Muscle layer of duodenum (tissue), 2 donors: ENCODE measurements around the gene CTPS1.

Experiments used
- H3K27ac ChIP-seq: one replicate; pipeline ENCODE4 v1.7.0; 2013; ENCODE audit warnings: mild to moderate bottlenecking, low read length
- H3K27me3 ChIP-seq: one replicate; pipeline ENCODE4 v1.7.0; 2013; ENCODE audit warnings: low read depth, mild to moderate bottlenecking, control low read depth, low read length
- H3K36me3 ChIP-seq, 2 donors: one replicate each; pipeline ENCODE4 v1.7.0; 2013; ENCODE audit warnings: low read length in 2 of 2, control low read depth in 1 of 2, mild to moderate bottlenecking in 1 of 2; ENCODE audit not compliant: insufficient read depth in 2 of 2, control insufficient read depth in 1 of 2
- H3K4me1 ChIP-seq, 2 donors: one replicate each; pipeline ENCODE4 v1.7.0; 2013; ENCODE audit warnings: low read length in 2 of 2, mild to moderate bottlenecking in 2 of 2, control low read depth in 1 of 2, moderate library complexity in 1 of 2; ENCODE audit not compliant: insufficient read depth in 2 of 2, control insufficient read depth in 1 of 2
- H3K4me3 ChIP-seq, 2 donors: one replicate each; pipeline ENCODE4 v1.7.0; 2013; ENCODE audit warnings: low read length in 2 of 2, low read depth in 1 of 2, mild to moderate bottlenecking in 1 of 2
- H3K9me3 ChIP-seq, 2 donors: one replicate each; pipeline ENCODE4 v1.7.0; 2013; ENCODE audit warnings: low read length in 2 of 2, control low read depth in 1 of 2, mild to moderate bottlenecking in 1 of 2; ENCODE audit not compliant: control insufficient read depth in 1 of 2
- donor health status: healthy.

Gene CTPS1

GRCh38 chr1:40984066-40984465, 4.6 kb downstream of the CTPS1 start:
- peaks cover 3 to 23% of the 10 kb centered on the region in 2 donors for H3K4me1 ChIP-seq
- H3K27me3 ChIP-seq: no peaks in the 10 kb centered on the region
- H3K36me3 ChIP-seq: peaks cover 34 to 35% of the 10 kb centered on the region in 2 donors
- H3K27ac ChIP-seq: no peak overlapping the region
- no peak overlapping the region for H3K4me3 ChIP-seq
- H3K9me3 ChIP-seq: no peaks in the 10 kb centered on the region

- Histone ChIP-seq H3K27me3 (no peaks in the 10 kb centered on the region), H3K36me3 (peaks cover 35 to 40% of the 10 kb centered on the region in 2 donors), H3K4me1 (peaks cover 3 to 23% of the 10 kb centered on the region in 2 donors), H3K4me3 (no peak overlapping the region), H3K27ac (no peak overlapping the region), H3K9me3 (no peaks in the 10 kb centered on the region)
These were observed 5.0 kb downstream of the CTPS1 start for GRCh38 chr1:40984531-40984930.

GRCh38 chr1:40985161-40985560, 5.7 kb downstream of the CTPS1 start:
- peaks cover 35 to 45% of the 10 kb centered on the region in 2 donors for H3K36me3 ChIP-seq
- no peak overlapping the region for H3K4me3 ChIP-seq
- no peak overlapping the region for H3K27ac ChIP-seq
- no peaks in the 10 kb centered on the region for H3K9me3 ChIP-seq
- H3K4me1 ChIP-seq: peaks cover 3 to 23% of the 10 kb centered on the region in 2 donors
- no peaks in the 10 kb centered on the region for H3K27me3 ChIP-seq

GRCh38 chr1:40985875-40986274, 6.4 kb downstream of the CTPS1 start:
- Histone ChIP-seq H3K9me3 (no peaks in the 10 kb centered on the region), H3K27ac (no peak overlapping the region), H3K36me3 (peaks cover 39 to 50% of the 10 kb centered on the region in 2 donors), H3K27me3 (no peaks in the 10 kb centered on the region), H3K4me1 (peaks cover 3 to 16% of the 10 kb centered on the region in 2 donors), H3K4me3 (no peak overlapping the region)

GRCh38 chr1:40986328-40986783, 6.9 kb downstream of the CTPS1 start:
- H3K4me1 ChIP-seq: peaks cover 2 to 12% of the 10 kb centered on the region in 2 donors
- H3K9me3 ChIP-seq: no peaks in the 10 kb centered on the region
- H3K27ac ChIP-seq: no peak overlapping the region
- H3K36me3 ChIP-seq: peaks cover 44 to 55% of the 10 kb centered on the region in 2 donors
- H3K27me3 ChIP-seq: no peaks in the 10 kb centered on the region
- H3K4me3 ChIP-seq: no peak overlapping the region

- peaks cover 0 to 6% of the 10 kb centered on the region in 2 donors for H3K4me1 ChIP-seq
- no peak overlapping the region for H3K27ac ChIP-seq
- no peaks in the 10 kb centered on the region for H3K27me3 ChIP-seq
- H3K9me3 ChIP-seq: no peaks in the 10 kb centered on the region
- no peak overlapping the region for H3K4me3 ChIP-seq
- H3K36me3 ChIP-seq: peaks cover 50 to 60% of the 10 kb centered on the region in 2 donors
These were observed 7.5 kb downstream of the CTPS1 start for GRCh38 chr1:40986956-40987355.

- Histone ChIP-seq H3K9me3 (no peaks in the 10 kb centered on the region), H3K36me3 (peaks cover 55 to 65% of the 10 kb centered on the region in 2 donors), H3K27me3 (no peaks in the 10 kb centered on the region), H3K4me1 (no peaks in the 10 kb centered on the region), H3K4me3 (no peak overlapping the region), H3K27ac (no peak overlapping the region)
These were observed 8.2 kb downstream of the CTPS1 start for GRCh38 chr1:40987439-40988276.

GRCh38 chr1:40988280-40988679, 8.8 kb downstream of the CTPS1 start:
- Histone ChIP-seq H3K9me3 (no peaks in the 10 kb centered on the region), H3K4me3 (no peak overlapping the region), H3K27me3 (no peaks in the 10 kb centered on the region), H3K27ac (no peak overlapping the region), H3K36me3 (peaks cover 59 to 65% of the 10 kb centered on the region in 2 donors), H3K4me1 (no peaks in the 10 kb centered on the region)

- Histone ChIP-seq H3K27ac (no peak overlapping the region), H3K36me3 (peaks cover 61 to 65% of the 10 kb centered on the region in 2 donors), H3K9me3 (no peaks in the 10 kb centered on the region), H3K4me1 (no peaks in the 10 kb centered on the region), H3K27me3 (no peaks in the 10 kb centered on the region), H3K4me3 (no peak overlapping the region)
These were observed 9.6 kb downstream of the CTPS1 start for GRCh38 chr1:40989066-40989465.

GRCh38 chr1:40997096-40997495, 17.6 kb downstream of the CTPS1 start:
- Histone ChIP-seq H3K4me1 (peaks cover 0 to 3% of the 10 kb centered on the region in 2 donors), H3K27me3 (no peaks in the 10 kb centered on the region), H3K27ac (no peak overlapping the region), H3K4me3 (no peak overlapping the region), H3K9me3 (no peaks in the 10 kb centered on the region), H3K36me3 (peaks cover 37 to 57% of the 10 kb centered on the region in 2 donors)

GRCh38 chr1:40998668-40999067, 19.2 kb downstream of the CTPS1 start:
- Histone ChIP-seq H3K9me3 (no peaks in the 10 kb centered on the region), H3K4me1 (peaks cover 7 to 16% of the 10 kb centered on the region in 2 donors), H3K27me3 (no peaks in the 10 kb centered on the region), H3K36me3 (peaks cover 41 to 51% of the 10 kb centered on the region in 2 donors), H3K27ac (no peak overlapping the region), H3K4me3 (no peak overlapping the region)
